HCT116 (cell line): ENCODE measurements around the gene PTGDS.

Experiments
- CEBPB ChIP-seq: IDR thresholded peaks from 2 replicates; pipeline ENCODE4 v1.6.1; 2012; ENCODE audit warnings: low read depth
- EZH2 ChIP-seq: fragments of 200-600 bp; sonication (generic); IDR thresholded peaks from 2 replicates; pipeline ENCODE4 v1.6.1; 2017; ENCODE audit warnings: antibody characterized with exemption, mixed run types
- EZH2phosphoT487 ChIP-seq: fragments of 200-600 bp; IDR thresholded peaks from 2 replicates; pipeline ENCODE4 v1.6.1; 2018; ENCODE audit warnings: antibody characterized with exemption, borderline replicate concordance
- JUND ChIP-seq: IDR thresholded peaks from 2 replicates; pipeline ENCODE4 v1.6.1; 2012
- POLR2A ChIP-seq: IDR thresholded peaks from 2 replicates; pipeline ENCODE4 v1.7.0; 2011; ENCODE audit warnings: borderline replicate concordance; ENCODE audit not compliant: insufficient read depth, insufficient read length; ENCODE audit errors: extremely low read depth
- RAD21 ChIP-seq: IDR thresholded peaks from 2 replicates; pipeline ENCODE4 v1.6.1; 2012; ENCODE audit warnings: low read depth, mild to moderate bottlenecking
- SIN3A ChIP-seq: IDR thresholded peaks from 2 replicates; pipeline ENCODE4 v1.6.1; 2012; ENCODE audit warnings: low read depth
- SP1 ChIP-seq: IDR thresholded peaks from 2 replicates; pipeline ENCODE4 v1.6.1; 2012; ENCODE audit warnings: low read depth
- TCF7L2 ChIP-seq: IDR thresholded peaks from 2 replicates; pipeline ENCODE4 v1.7.0; 2011; ENCODE audit warnings: borderline replicate concordance, inconsistent platforms; ENCODE audit not compliant: insufficient read depth, insufficient read length; ENCODE audit errors: extremely low read depth
- YY1 ChIP-seq: IDR thresholded peaks from 2 replicates; pipeline ENCODE4 v1.6.1; 2011; ENCODE audit warnings: low read length, low read depth, moderate library complexity, mild to moderate bottlenecking; ENCODE audit not compliant: insufficient replicate concordance; ENCODE audit errors: extremely low read depth
- TF ChIP-seq, protein P1 (sequence below), 3 experiments: fragments of 200-600 bp in 1 of 3; sonication (generic) in 1 of 3; IDR thresholded peaks in 2 of 3; conservative IDR thresholded peaks in 1 of 3; 2 replicates each; pipeline ENCODE4 v1.5.1; 2012 to 2017; ENCODE audit warnings: low read depth in 2 of 3, low read length in 2 of 3, antibody characterized with exemption in 1 of 3, borderline replicate concordance in 1 of 3, control low read depth in 1 of 3, mild to moderate bottlenecking in 1 of 3, mixed read lengths in 1 of 3, mixed run types in 1 of 3, moderate library complexity in 1 of 3; ENCODE audit not compliant: insufficient read depth in 1 of 3
- TF ChIP-seq, protein P2 (sequence below): IDR thresholded peaks from 2 replicates; pipeline ENCODE4 v1.6.1; 2012
- TF ChIP-seq, protein P3 (sequence below): IDR thresholded peaks from 2 replicates; pipeline ENCODE4 v1.6.1; 2012
- TF ChIP-seq, protein P4 (sequence below): IDR thresholded peaks from 2 replicates; pipeline ENCODE4 v1.6.1; 2012; ENCODE audit warnings: low read depth

DNA sequence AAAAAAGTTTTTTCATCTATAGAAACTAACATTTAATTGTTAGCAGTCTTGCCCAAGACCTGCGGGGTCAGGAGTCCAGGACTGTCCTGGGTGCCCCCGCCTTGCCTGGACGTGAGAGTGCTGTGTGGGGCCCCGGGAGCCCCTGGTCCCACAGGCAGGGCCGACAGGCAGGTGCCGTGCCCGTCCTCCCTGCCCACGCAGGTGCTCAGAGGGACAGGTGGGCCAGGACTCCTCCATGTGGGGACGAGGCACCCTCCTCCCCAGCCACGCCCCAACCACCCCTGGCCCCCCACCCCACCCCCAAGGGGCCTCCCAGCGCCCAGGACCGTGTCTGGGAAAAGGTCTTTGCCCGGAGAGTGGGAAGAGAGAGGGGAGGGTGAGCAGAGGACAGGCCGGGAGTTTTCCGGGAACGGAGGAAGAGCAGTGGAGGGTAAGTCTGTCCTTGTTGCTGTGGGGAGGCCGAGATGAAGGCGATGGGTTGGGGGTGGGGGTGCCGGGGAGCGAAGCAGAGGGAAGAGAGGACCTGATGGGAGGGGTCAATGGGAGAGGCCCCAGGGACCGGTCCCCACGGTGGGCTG, 28.0 kb upstream of the PTGDS start:
- TF ChIP-seq YY1 (no peak), EZH2phosphoT487 (no peak), POLR2A (no peak), EZH2 (no peak), JUND (no peak), CEBPB (no peak), RAD21 (no peak), SIN3A (no peak), TCF7L2 (no peak), SP1 (no peak)
- TF ChIP-seq, protein P1, sequence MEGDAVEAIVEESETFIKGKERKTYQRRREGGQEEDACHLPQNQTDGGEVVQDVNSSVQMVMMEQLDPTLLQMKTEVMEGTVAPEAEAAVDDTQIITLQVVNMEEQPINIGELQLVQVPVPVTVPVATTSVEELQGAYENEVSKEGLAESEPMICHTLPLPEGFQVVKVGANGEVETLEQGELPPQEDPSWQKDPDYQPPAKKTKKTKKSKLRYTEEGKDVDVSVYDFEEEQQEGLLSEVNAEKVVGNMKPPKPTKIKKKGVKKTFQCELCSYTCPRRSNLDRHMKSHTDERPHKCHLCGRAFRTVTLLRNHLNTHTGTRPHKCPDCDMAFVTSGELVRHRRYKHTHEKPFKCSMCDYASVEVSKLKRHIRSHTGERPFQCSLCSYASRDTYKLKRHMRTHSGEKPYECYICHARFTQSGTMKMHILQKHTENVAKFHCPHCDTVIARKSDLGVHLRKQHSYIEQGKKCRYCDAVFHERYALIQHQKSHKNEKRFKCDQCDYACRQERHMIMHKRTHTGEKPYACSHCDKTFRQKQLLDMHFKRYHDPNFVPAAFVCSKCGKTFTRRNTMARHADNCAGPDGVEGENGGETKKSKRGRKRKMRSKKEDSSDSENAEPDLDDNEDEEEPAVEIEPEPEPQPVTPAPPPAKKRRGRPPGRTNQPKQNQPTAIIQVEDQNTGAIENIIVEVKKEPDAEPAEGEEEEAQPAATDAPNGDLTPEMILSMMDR (IDR thresholded peaks at IDR 0.05 in 2 of 3, conservative IDR thresholded peaks at IDR 0.05 in 1 of 3; ENCODE audit: borderline replicate concordance in 1 of 3, insufficient read depth in 1 of 3, low read depth in 2 of 3, low read length in 2 of 3) = no peak
- TF ChIP-seq, protein P2, sequence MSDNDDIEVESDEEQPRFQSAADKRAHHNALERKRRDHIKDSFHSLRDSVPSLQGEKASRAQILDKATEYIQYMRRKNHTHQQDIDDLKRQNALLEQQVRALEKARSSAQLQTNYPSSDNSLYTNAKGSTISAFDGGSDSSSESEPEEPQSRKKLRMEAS = no peak
- TF ChIP-seq, protein P3, sequence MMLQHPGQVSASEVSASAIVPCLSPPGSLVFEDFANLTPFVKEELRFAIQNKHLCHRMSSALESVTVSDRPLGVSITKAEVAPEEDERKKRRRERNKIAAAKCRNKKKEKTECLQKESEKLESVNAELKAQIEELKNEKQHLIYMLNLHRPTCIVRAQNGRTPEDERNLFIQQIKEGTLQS = no peak
- TF ChIP-seq, protein P4, sequence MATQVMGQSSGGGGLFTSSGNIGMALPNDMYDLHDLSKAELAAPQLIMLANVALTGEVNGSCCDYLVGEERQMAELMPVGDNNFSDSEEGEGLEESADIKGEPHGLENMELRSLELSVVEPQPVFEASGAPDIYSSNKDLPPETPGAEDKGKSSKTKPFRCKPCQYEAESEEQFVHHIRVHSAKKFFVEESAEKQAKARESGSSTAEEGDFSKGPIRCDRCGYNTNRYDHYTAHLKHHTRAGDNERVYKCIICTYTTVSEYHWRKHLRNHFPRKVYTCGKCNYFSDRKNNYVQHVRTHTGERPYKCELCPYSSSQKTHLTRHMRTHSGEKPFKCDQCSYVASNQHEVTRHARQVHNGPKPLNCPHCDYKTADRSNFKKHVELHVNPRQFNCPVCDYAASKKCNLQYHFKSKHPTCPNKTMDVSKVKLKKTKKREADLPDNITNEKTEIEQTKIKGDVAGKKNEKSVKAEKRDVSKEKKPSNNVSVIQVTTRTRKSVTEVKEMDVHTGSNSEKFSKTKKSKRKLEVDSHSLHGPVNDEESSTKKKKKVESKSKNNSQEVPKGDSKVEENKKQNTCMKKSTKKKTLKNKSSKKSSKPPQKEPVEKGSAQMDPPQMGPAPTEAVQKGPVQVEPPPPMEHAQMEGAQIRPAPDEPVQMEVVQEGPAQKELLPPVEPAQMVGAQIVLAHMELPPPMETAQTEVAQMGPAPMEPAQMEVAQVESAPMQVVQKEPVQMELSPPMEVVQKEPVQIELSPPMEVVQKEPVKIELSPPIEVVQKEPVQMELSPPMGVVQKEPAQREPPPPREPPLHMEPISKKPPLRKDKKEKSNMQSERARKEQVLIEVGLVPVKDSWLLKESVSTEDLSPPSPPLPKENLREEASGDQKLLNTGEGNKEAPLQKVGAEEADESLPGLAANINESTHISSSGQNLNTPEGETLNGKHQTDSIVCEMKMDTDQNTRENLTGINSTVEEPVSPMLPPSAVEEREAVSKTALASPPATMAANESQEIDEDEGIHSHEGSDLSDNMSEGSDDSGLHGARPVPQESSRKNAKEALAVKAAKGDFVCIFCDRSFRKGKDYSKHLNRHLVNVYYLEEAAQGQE = no peak
